Measurements from ENCODE around the gene CAD.
A peak's percentile ranks its signal among the peaks of the same experiment; 100 is the strongest.

CAD gene

DNA sequence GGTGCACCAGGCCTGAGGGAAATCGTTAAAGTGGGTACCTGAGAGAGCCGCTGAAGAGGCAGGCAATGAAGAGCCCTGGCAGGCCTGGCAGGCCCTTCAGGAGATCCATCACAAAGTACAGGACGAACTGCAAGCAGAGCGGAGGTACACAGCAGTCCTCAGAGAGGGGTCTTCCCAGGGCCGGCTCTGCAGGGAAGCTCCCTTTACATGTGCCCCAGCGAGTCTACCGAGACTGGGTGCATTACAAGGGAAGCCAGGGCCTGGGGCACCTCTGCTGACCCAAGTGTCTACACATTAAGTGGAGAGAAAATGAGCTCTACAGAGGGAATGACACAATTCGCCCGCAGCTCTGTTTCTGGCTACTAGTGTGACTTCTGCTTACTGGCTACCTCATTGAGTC, 13.4 kb upstream of the CAD start:
- TF ChIP-seq, protein P1, sequence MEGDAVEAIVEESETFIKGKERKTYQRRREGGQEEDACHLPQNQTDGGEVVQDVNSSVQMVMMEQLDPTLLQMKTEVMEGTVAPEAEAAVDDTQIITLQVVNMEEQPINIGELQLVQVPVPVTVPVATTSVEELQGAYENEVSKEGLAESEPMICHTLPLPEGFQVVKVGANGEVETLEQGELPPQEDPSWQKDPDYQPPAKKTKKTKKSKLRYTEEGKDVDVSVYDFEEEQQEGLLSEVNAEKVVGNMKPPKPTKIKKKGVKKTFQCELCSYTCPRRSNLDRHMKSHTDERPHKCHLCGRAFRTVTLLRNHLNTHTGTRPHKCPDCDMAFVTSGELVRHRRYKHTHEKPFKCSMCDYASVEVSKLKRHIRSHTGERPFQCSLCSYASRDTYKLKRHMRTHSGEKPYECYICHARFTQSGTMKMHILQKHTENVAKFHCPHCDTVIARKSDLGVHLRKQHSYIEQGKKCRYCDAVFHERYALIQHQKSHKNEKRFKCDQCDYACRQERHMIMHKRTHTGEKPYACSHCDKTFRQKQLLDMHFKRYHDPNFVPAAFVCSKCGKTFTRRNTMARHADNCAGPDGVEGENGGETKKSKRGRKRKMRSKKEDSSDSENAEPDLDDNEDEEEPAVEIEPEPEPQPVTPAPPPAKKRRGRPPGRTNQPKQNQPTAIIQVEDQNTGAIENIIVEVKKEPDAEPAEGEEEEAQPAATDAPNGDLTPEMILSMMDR (conservative IDR thresholded peaks at IDR 0.05) = no peak
- no peak overlapping the region for H3K27ac ChIP-seq

DNA sequence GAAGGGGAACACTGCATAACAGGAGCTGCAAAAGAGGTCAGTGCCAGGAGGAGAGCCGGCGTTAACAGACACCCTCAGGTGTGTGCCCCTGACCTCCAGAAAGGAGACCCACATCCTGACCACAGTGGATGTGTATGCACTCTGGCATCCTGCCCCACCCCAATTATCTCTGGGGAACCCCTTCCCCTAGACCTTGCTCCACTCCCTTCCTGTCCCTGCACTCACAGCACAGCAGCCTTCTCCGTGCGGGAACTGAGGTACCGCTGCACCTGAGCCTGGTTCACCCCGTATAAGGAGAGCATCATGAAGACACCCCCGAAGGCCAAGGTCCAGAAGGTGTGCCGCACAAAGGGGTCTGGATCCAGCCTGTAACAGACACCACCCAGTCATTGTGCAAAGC, 12.6 kb upstream of the CAD start:
- no peak overlapping the region for H3K27ac ChIP-seq
- TF ChIP-seq, protein P1 (conservative IDR thresholded peaks at IDR 0.05) = no peak

DNA sequence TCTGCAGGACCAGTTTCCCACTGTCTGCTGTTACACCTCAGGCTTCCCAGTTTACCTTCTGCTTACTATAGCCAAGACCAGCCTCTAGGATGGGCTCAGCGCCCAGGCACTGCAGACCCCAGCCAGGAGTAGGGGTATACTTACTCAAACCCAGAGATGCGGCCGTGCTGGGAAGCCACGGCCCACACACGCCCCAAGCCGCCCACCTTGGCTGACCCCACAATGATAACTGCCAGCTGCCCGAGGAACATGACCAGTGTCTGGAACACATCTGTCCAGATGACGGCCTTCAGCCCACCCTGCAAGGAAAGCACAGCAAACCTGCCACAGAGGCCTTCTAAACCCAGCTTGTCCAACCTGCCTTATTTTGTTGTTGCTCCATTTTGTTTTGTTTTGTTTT, 12.0 kb upstream of the CAD start:
- TF ChIP-seq, protein P1 (conservative IDR thresholded peaks at IDR 0.05) = no peak
- H3K27ac ChIP-seq = no peak overlapping the region

DNA sequence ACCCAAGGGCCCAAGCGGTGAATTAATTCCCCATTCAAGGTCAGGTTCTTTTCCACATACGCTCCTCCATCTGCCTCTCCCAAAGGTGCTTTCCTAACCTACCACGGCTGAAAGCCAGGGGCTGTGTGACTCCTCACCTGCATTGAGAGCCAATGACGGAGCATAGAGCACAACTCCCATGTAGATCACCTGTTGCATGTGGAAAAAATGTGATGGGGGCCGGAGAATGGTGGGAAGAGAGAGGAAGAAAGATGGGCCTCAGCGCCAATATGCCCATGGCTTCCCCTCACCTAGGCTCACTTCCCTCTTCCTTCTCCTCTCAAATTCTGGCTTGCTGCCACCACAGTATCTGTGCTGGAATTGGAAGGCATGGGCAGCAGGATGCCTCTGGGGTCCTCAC, 10.8 kb upstream of the CAD start:
- TF ChIP-seq, protein P1 (conservative IDR thresholded peaks at IDR 0.05) = no peak
- H3K27ac ChIP-seq = no peak overlapping the region

DNA sequence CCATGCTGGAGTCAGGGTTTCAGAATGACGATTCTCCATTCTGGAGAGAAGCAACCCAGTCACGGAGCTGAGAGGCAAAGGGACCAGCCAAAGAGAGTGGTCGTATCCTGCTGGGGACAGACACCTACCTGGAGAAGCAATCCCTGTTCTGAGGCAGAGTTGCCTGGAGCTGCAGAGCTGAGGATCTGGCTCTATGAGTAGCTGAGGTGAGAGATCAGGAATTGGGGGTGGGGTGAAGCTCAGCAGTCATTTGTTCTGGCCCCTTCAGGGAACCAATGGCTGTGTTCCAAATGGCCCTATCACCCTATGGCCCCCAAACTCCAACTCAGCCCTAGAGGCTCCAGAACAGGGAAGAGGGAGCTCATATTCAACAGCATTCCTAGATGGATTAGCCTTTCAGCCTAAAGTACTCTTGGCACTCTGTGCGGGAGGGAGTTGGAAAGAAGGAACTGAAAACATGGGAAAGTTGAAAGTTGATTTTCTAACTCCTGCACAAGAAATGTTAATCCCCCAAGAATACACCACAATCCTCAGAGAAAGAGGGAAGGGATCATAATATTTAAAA, 8.6 kb upstream of the CAD start:
- TF ChIP-seq, protein P1 (conservative IDR thresholded peaks at IDR 0.05) = no peak
- peak overlapping the region; percentile 96; the same call in 1 of the 2 replicates for H3K27ac ChIP-seq

DNA sequence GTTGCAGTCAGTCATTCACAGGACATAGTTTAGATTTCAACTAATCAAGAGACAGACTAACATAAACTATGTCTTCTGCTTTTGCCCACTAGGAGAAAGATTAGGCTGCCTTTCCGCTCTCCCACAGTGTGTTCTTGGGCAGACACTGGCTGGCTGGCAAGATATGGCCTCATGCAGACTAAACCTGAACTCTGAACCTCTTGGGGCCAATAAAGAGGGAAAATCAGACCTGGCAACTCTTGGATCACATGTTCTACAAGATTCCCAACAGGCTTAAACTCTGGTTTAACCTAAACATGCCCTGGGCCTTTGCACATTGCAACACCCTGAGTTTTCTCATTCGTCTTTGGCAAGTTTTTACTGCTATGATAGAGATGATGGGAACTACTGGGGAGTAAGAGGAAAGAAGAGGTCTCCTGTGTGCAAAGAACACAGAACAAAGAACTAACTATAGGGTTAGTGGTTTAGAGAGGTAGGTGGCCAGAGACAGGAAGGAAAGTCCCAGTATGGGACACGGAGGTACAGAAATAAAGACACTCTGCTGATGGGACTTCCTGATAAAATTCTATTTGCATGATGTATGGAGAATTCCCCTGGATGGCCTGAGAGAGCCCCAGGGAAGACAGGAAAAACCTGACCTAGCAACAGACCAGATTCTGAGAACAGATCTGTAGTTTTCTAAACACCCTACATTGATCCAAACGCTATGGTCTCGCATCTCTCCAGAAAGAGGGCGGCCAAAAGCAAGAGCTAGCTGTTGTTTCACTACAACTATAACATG, 7.4 kb upstream of the CAD start:
- TF ChIP-seq, protein P1 (conservative IDR thresholded peaks at IDR 0.05) = no peak
- H3K27ac ChIP-seq = peak overlapping the region; percentile 96

DNA sequence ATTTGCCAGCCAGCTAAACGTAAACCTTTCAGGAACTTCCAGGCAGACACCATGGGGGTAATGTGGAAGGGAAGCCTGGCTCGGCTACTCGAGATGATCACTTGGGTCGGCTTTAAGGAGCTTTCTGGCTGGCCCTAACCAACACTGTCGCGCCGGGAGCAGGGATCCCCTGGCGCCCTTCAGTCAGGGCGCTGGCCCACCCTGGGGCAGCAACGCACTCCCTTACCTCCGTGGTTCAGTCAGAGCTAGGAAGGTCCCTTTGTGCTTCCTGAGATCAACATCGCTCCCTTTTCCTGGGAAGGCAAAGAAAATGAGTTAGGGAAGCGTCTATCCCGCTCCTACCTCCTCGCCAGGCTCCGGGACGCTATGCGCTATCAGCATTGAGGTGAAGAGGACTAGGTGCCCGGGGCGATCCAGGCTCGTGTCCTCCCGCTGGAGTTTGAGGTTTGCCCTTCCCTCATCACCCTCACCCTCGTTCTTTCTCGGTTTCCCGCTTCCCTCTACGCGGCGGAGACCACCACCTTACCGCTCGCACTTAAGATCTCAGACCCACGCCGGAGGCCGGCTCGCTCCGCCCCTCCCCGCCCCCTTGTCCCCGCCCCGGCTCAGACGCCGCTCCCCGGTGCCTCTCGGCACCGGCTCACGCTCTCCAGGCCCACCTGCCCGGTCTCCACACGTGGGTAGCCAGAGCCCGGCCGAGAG, 5.8 kb upstream of the CAD start:
- TF ChIP-seq, protein P1 (conservative IDR thresholded peaks at IDR 0.05) = no peak
- peak overlapping the region; percentile 96 for H3K27ac ChIP-seq

Measured in VCaP (cell line).